ENCODE results near the gene SLC25A3.
"Not testable (repeated sequence)": the region's sequence is repeated elsewhere in the genome, so short reads cannot be mapped to it uniquely, and the experiment has no call there.

The SLC25A3 gene

GRCh38 chr12:98576795-98577194, 16.7 kb upstream of the SLC25A3 start:
- not testable (repeated sequence) for H3K56ac ChIP-seq (ENCODE audit: low read length)

GRCh38 chr12:98578392-98578791, 15.1 kb upstream of the SLC25A3 start:
- Histone ChIP-seq H3K79me2 (ENCODE audit: control insufficient read depth, insufficient read depth, low read length) (no peaks in the 10 kb centered on the region), H4K5ac (ENCODE audit: low read length) (no peak overlapping the region), H3K4ac (ENCODE audit: low read depth, low read length) (no peak overlapping the region), H2BK15ac (replicated peaks; ENCODE audit: low read depth) (no peak overlapping the region), H3K27me3 (ENCODE audit: insufficient read depth, low read length, poor library complexity) (no peaks in the 10 kb centered on the region), H3K79me1 (ENCODE audit: low read length) (no peaks in the 10 kb centered on the region), H3K56ac (ENCODE audit: low read length) (no peak overlapping the region), H3K9ac (ENCODE audit: low read length) (no peak overlapping the region), H3K36me3 (ENCODE audit: control insufficient read depth, insufficient read depth, low read length) (no peaks in the 10 kb centered on the region), H3K27ac (ENCODE audit: low read depth, low read length) (no peak overlapping the region), H2AK5ac (ENCODE audit: low read length) (no peak overlapping the region), H3K18ac (ENCODE audit: low read length) (no peak overlapping the region), H3K23ac (ENCODE audit: low read length) (no peak overlapping the region), H3K4me2 (ENCODE audit: low read length) (no peak overlapping the region), H2BK5ac (ENCODE audit: low read length) (no peak overlapping the region), H3K4me1 (ENCODE audit: control insufficient read depth, low read depth, low read length) (no peaks in the 10 kb centered on the region), H2BK120ac (ENCODE audit: low read depth, low read length) (no peak overlapping the region), H4K8ac (ENCODE audit: low read depth, low read length) (no peak overlapping the region), H3K4me3 (ENCODE audit: low read length) (no peak overlapping the region)
- WGBS (ENCODE audit: extremely low coverage, insufficient coverage, low lambda C conversion rate), result no CpG with 5 or more reads among the region's 1 CpG
- DNase-seq, result no peak

More at GRCh38 chr12:98576795-98577194, 16.7 kb upstream of the SLC25A3 start:
- not testable (repeated sequence) for H4K8ac ChIP-seq (ENCODE audit: low read depth, low read length); H3K4me2 ChIP-seq (ENCODE audit: low read length); H2AK5ac ChIP-seq (ENCODE audit: low read length); H3K36me3 ChIP-seq (ENCODE audit: control insufficient read depth, insufficient read depth, low read length); H3K9ac ChIP-seq (ENCODE audit: low read length); H3K18ac ChIP-seq (ENCODE audit: low read length); H3K23ac ChIP-seq (ENCODE audit: low read length); H3K4me3 ChIP-seq (ENCODE audit: low read length); H3K79me1 ChIP-seq (ENCODE audit: low read length); H3K79me2 ChIP-seq (ENCODE audit: control insufficient read depth, insufficient read depth, low read length); H3K4me1 ChIP-seq (ENCODE audit: control insufficient read depth, low read depth, low read length); H2BK120ac ChIP-seq (ENCODE audit: low read depth, low read length); DNase-seq; H3K27me3 ChIP-seq (ENCODE audit: insufficient read depth, low read length, poor library complexity); H2BK5ac ChIP-seq (ENCODE audit: low read length); H4K5ac ChIP-seq (ENCODE audit: low read length); H3K27ac ChIP-seq (ENCODE audit: low read depth, low read length); H2BK15ac ChIP-seq (replicated peaks; ENCODE audit: low read depth); H3K4ac ChIP-seq (ENCODE audit: low read depth, low read length)
- no CpG with 5 or more reads among the region's 2 CpGs for WGBS (ENCODE audit: extremely low coverage, insufficient coverage, low lambda C conversion rate)

DNA sequence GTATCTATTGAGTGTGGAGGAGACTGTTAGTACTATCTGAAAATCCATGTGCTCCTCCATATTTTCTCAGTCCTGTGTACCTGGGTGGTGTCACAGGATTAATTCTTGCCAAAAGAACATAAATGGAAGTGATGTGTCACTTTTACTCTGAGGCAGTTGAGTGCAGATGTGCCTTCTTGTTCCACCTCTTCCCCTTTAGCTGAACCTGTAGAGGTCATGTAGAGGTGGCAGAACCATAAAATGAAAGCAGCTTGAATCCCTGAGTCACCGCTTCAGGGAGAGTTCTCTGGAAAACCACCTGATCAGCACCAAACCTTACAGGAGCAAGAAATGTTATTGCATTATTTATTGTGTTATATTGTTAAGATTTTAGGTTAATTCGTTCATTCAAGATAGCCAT, 14.7 kb upstream of the SLC25A3 start:
- H3K4ac ChIP-seq (ENCODE audit: low read depth, low read length), result no peak overlapping the region
- H3K9ac ChIP-seq (ENCODE audit: low read length), result no peak overlapping the region
- H2AK5ac ChIP-seq (ENCODE audit: low read length), result no peak overlapping the region
- DNase-seq, result no peak
- no peak overlapping the region for H3K4me2 ChIP-seq (ENCODE audit: low read length)
- no peak overlapping the region for H2BK15ac ChIP-seq (replicated peaks; ENCODE audit: low read depth)
- no peak overlapping the region for H3K56ac ChIP-seq (ENCODE audit: low read length)
- no CpG with 5 or more reads among the region's 2 CpGs for WGBS (ENCODE audit: extremely low coverage, insufficient coverage, low lambda C conversion rate)
- H3K79me1 ChIP-seq (ENCODE audit: low read length), result no peaks in the 10 kb centered on the region
- no peak overlapping the region for H4K5ac ChIP-seq (ENCODE audit: low read length)
- H3K23ac ChIP-seq (ENCODE audit: low read length), result no peak overlapping the region
- H2BK5ac ChIP-seq (ENCODE audit: low read length), result no peak overlapping the region
- H3K27ac ChIP-seq (ENCODE audit: low read depth, low read length), result no peak overlapping the region
- no peak overlapping the region for H2BK120ac ChIP-seq (ENCODE audit: low read depth, low read length)
- H3K4me3 ChIP-seq (ENCODE audit: low read length), result no peak overlapping the region
- H3K79me2 ChIP-seq (ENCODE audit: control insufficient read depth, insufficient read depth, low read length), result no peaks in the 10 kb centered on the region
- H3K4me1 ChIP-seq (ENCODE audit: control insufficient read depth, low read depth, low read length), result no peaks in the 10 kb centered on the region
- H3K27me3 ChIP-seq (ENCODE audit: insufficient read depth, low read length, poor library complexity), result no peaks in the 10 kb centered on the region
- no peak overlapping the region for H4K8ac ChIP-seq (ENCODE audit: low read depth, low read length)
- no peaks in the 10 kb centered on the region for H3K36me3 ChIP-seq (ENCODE audit: control insufficient read depth, insufficient read depth, low read length)
- no peak overlapping the region for H3K18ac ChIP-seq (ENCODE audit: low read length)

DNA sequence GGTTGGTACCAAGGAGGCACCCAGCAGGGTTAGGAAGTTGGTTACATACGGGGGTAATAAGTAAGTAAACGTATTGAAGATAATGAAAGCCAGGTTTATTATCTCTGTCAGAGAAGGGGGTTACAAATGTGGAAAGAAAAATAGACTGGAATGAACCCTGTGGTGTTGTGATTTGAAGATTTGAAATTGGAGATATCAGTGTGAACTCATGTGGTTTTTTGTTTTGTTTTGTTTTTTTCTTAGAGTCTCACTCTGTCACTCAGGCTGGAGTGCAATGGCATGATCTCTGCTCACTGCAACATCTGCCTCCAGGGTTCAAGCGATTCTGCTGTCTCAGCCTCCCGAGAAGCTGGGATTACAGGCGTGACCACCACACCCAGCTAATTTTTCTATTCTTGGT, 14.1 kb upstream of the SLC25A3 start:
- H3K4me2 ChIP-seq (ENCODE audit: low read length), result no peak overlapping the region
- H4K8ac ChIP-seq (ENCODE audit: low read depth, low read length), result no peak overlapping the region
- H3K23ac ChIP-seq (ENCODE audit: low read length), result no peak overlapping the region
- H3K4me1 ChIP-seq (ENCODE audit: control insufficient read depth, low read depth, low read length), result no peaks in the 10 kb centered on the region
- no peak overlapping the region for H2BK120ac ChIP-seq (ENCODE audit: low read depth, low read length)
- no peak overlapping the region for H4K5ac ChIP-seq (ENCODE audit: low read length)
- no peak overlapping the region for H3K18ac ChIP-seq (ENCODE audit: low read length)
- no peaks in the 10 kb centered on the region for H3K27me3 ChIP-seq (ENCODE audit: insufficient read depth, low read length, poor library complexity)
- no peak overlapping the region for H3K56ac ChIP-seq (ENCODE audit: low read length)
- H2BK5ac ChIP-seq (ENCODE audit: low read length), result no peak overlapping the region
- no peak overlapping the region for H2BK15ac ChIP-seq (replicated peaks; ENCODE audit: low read depth)
- no peaks in the 10 kb centered on the region for H3K79me1 ChIP-seq (ENCODE audit: low read length)
- no peak overlapping the region for H3K4ac ChIP-seq (ENCODE audit: low read depth, low read length)
- no peak overlapping the region for H3K27ac ChIP-seq (ENCODE audit: low read depth, low read length)
- no peak overlapping the region for H3K9ac ChIP-seq (ENCODE audit: low read length)
- H3K4me3 ChIP-seq (ENCODE audit: low read length), result no peak overlapping the region
- no peaks in the 10 kb centered on the region for H3K79me2 ChIP-seq (ENCODE audit: control insufficient read depth, insufficient read depth, low read length)
- no peak for DNase-seq
- 100% methylated on average over 1 of the region's 5 CpGs for WGBS (ENCODE audit: extremely low coverage, insufficient coverage, low lambda C conversion rate)
- H2AK5ac ChIP-seq (ENCODE audit: low read length), result no peak overlapping the region
- no peaks in the 10 kb centered on the region for H3K36me3 ChIP-seq (ENCODE audit: control insufficient read depth, insufficient read depth, low read length)

DNA sequence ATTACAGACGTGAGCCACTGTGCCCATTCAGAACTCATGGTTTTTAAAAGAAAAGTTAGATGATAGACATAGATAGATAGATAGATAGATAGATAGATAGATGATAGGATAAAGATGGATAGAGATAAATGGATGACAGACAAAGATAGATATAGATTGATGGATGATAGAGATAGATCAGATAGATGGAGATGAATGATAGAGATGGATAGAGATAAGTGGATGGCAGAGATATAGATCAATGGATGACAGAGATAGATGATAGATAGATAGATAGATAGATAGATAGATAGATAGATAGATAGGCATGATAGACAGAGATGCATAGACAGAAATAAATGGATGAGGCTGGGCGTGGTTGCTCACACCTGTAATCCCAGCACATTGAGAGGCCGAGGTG, 13.7 kb upstream of the SLC25A3 start:
- Histone ChIP-seq H3K56ac (ENCODE audit: low read length) (no peak overlapping the region), H3K4me1 (ENCODE audit: control insufficient read depth, low read depth, low read length) (no peaks in the 10 kb centered on the region), H3K27me3 (ENCODE audit: insufficient read depth, low read length, poor library complexity) (no peaks in the 10 kb centered on the region), H3K4me3 (ENCODE audit: low read length) (no peak overlapping the region), H2BK15ac (replicated peaks; ENCODE audit: low read depth) (no peak overlapping the region), H3K27ac (ENCODE audit: low read depth, low read length) (no peak overlapping the region), H2BK5ac (ENCODE audit: low read length) (no peak overlapping the region), H3K23ac (ENCODE audit: low read length) (no peak overlapping the region), H4K8ac (ENCODE audit: low read depth, low read length) (no peak overlapping the region), H3K36me3 (ENCODE audit: control insufficient read depth, insufficient read depth, low read length) (no peaks in the 10 kb centered on the region), H3K18ac (ENCODE audit: low read length) (no peak overlapping the region), H3K9ac (ENCODE audit: low read length) (no peak overlapping the region), H2BK120ac (ENCODE audit: low read depth, low read length) (no peak overlapping the region), H2AK5ac (ENCODE audit: low read length) (no peak overlapping the region), H3K4ac (ENCODE audit: low read depth, low read length) (no peak overlapping the region), H3K4me2 (ENCODE audit: low read length) (no peak overlapping the region), H4K5ac (ENCODE audit: low read length) (no peak overlapping the region), H3K79me1 (ENCODE audit: low read length) (no peaks in the 10 kb centered on the region), H3K79me2 (ENCODE audit: control insufficient read depth, insufficient read depth, low read length) (no peaks in the 10 kb centered on the region)
- DNase-seq, result no peak
- WGBS (ENCODE audit: extremely low coverage, insufficient coverage, low lambda C conversion rate), result no CpG with 5 or more reads among the region's 3 CpGs

GRCh38 chr12:98580695-98581094, 12.8 kb upstream of the SLC25A3 start:
- H2BK120ac ChIP-seq (ENCODE audit: low read depth, low read length), result no peak overlapping the region
- H3K27me3 ChIP-seq (ENCODE audit: insufficient read depth, low read length, poor library complexity), result no peaks in the 10 kb centered on the region
- no peak overlapping the region for H3K4me2 ChIP-seq (ENCODE audit: low read length)
- no peak overlapping the region for H2AK5ac ChIP-seq (ENCODE audit: low read length)
- no peak overlapping the region for H3K4ac ChIP-seq (ENCODE audit: low read depth, low read length)
- no CpG with 5 or more reads among the region's 5 CpGs for WGBS (ENCODE audit: extremely low coverage, insufficient coverage, low lambda C conversion rate)
- DNase-seq, result no peak
- H2BK15ac ChIP-seq (replicated peaks; ENCODE audit: low read depth), result no peak overlapping the region
- H3K27ac ChIP-seq (ENCODE audit: low read depth, low read length), result no peak overlapping the region
- no peak overlapping the region for H3K18ac ChIP-seq (ENCODE audit: low read length)
- H3K23ac ChIP-seq (ENCODE audit: low read length), result no peak overlapping the region
- H2BK5ac ChIP-seq (ENCODE audit: low read length), result no peak overlapping the region
- H3K79me1 ChIP-seq (ENCODE audit: low read length), result no peaks in the 10 kb centered on the region
- no peak overlapping the region for H4K8ac ChIP-seq (ENCODE audit: low read depth, low read length)
- no peak overlapping the region for H3K4me3 ChIP-seq (ENCODE audit: low read length)
- no peak overlapping the region for H3K9ac ChIP-seq (ENCODE audit: low read length)
- no peak overlapping the region for H3K56ac ChIP-seq (ENCODE audit: low read length)
- H3K36me3 ChIP-seq (ENCODE audit: control insufficient read depth, insufficient read depth, low read length), result no peaks in the 10 kb centered on the region
- no peak overlapping the region for H4K5ac ChIP-seq (ENCODE audit: low read length)
- no peaks in the 10 kb centered on the region for H3K79me2 ChIP-seq (ENCODE audit: control insufficient read depth, insufficient read depth, low read length)
- H3K4me1 ChIP-seq (ENCODE audit: control insufficient read depth, low read depth, low read length), result no peaks in the 10 kb centered on the region

Measured in mesendoderm (in vitro differentiated cells).